ENCODE data around the gene SETBP1. TPM values are rescaled to one million over a fixed set of nuclear protein-coding genes. Genes with fewer than 3 reads are reported as not detected.

SETBP1 gene
- total RNA-seq, 1 experiment from 2014 or later = 9.6 TPM

DNA sequence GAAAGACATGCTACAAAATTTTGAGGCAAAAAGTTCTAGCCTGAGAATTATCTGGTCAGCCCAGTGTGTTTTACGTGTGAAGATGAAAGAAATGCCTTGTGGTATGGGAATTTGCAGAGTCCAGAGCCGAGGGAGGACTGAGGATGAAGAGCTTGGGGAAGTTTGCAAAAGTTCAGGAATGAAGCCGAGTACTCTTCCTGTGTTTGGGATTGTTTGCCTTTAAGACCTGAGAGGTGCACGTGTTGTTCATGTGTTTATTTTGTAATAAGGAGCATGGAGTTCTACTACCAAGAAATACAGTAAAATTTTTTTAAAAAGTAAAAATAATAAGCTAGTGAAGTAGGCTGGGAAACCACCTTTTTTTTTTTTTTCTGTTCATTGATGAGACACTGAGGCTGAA, 14.8 kb downstream of the SETBP1 start:
- ATAC-seq = no peak
- TF ChIP-seq ZNF121 (CRISPR knock-in tag; IDR thresholded peaks at IDR 0.05) = no peak
- TF ChIP-seq, protein P1, sequence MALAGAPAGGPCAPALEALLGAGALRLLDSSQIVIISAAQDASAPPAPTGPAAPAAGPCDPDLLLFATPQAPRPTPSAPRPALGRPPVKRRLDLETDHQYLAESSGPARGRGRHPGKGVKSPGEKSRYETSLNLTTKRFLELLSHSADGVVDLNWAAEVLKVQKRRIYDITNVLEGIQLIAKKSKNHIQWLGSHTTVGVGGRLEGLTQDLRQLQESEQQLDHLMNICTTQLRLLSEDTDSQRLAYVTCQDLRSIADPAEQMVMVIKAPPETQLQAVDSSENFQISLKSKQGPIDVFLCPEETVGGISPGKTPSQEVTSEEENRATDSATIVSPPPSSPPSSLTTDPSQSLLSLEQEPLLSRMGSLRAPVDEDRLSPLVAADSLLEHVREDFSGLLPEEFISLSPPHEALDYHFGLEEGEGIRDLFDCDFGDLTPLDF (CRISPR knock-in tag; IDR thresholded peaks at IDR 0.05) = no peak
- TF ChIP-seq GTF2I (CRISPR knock-in tag; conservative IDR thresholded peaks at IDR 0.05) = no peak
- no peak for TF ChIP-seq HMGA2 (CRISPR knock-in tag; IDR thresholded peaks at IDR 0.05)
- TF ChIP-seq, protein P2, sequence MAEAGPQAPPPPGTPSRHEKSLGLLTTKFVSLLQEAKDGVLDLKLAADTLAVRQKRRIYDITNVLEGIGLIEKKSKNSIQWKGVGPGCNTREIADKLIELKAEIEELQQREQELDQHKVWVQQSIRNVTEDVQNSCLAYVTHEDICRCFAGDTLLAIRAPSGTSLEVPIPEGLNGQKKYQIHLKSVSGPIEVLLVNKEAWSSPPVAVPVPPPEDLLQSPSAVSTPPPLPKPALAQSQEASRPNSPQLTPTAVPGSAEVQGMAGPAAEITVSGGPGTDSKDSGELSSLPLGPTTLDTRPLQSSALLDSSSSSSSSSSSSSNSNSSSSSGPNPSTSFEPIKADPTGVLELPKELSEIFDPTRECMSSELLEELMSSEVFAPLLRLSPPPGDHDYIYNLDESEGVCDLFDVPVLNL (CRISPR knock-in tag; IDR thresholded peaks at IDR 0.05; ENCODE audit: borderline replicate concordance, low read depth) = no peak
- TF ChIP-seq, protein P3, sequence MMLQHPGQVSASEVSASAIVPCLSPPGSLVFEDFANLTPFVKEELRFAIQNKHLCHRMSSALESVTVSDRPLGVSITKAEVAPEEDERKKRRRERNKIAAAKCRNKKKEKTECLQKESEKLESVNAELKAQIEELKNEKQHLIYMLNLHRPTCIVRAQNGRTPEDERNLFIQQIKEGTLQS (CRISPR knock-in tag; conservative IDR thresholded peaks at IDR 0.05) = no peak
- TF ChIP-seq JUN (CRISPR knock-in tag; IDR thresholded peaks at IDR 0.05) = no peak
- CTCF ChIA-PET = interaction anchor here (1.2 kb wide), 1 partner anchor 17 kb away, joined by 3 read pairs; no protein-coding TSS in a partner anchor

DNA sequence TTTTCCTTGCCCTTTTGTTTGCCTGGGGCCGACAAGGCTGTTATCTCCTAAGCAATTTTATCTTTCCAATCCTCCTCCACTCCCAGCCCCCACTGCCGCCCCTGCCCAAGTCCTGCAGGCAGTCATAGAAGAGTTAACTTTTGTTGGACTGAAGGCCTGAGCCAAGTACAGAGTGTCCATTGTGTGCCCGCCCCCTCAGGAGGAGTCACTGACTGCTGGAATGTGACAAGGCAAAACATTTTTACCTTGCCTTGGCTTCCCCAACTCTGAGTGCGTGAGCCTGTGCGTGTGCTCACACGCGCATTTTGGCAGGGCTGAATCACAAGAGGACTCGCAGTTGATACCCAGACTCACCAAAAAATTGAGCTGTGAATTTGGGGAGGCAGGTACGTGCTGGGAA, 16.2 kb downstream of the SETBP1 start:
- H3K9me3 Mint-ChIP-seq = no peaks in the 10 kb centered on the region
- POLR2A ChIA-PET = no interaction called here

More for the DNA sequence above, 14.8 kb downstream of the SETBP1 start:
- no peaks in the 10 kb centered on the region for H3K9me3 Mint-ChIP-seq
- H3K27me3 Mint-ChIP-seq (ENCODE audit: low read depth) = no peaks in the 10 kb centered on the region
- H3K4me3 Mint-ChIP-seq = no peak overlapping the region
- no peak overlapping the region; the same call in 1 of the 2 replicates for H3K27ac Mint-ChIP-seq
- H3K36me3 Mint-ChIP-seq = no peaks in the 10 kb centered on the region
- no peak for DNase-seq (ENCODE audit: low spot score)
- POLR2A ChIA-PET = interaction anchor here (0.7 kb wide), 1 partner anchor 186 kb away, joined by 3 read pairs; no protein-coding TSS in a partner anchor
- peaks cover 48% of the 10 kb centered on the region for H3K4me1 Mint-ChIP-seq

DNA sequence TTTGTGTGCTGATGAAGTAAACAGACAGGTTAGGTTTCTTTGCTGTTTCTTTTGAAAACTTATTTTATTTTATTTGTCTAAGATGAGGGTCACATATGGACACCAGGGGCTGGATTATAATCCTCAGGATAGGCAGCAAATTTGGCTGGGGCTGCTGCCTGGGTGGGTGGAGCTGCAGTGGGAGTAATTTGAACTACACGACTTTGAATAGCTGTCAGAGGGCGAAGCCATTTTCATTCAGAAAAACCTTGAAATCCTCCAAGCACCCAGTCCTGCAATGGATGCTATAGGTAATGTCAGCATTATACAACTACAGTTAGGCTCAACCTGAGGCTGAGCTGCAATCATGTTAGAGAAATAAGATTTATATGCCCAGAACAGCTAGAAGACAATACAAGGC, 16.6 kb downstream of the SETBP1 start:
- ChIA-PET CTCF (interaction anchor here (1.0 to 1.7 kb wide), 2 partner anchors 19 to 516 kb away, joined by 3 to 4 read pairs; no protein-coding TSS in a partner anchor), POLR2A (no interaction called here)
- H3K36me3 Mint-ChIP-seq = peaks cover 8% of the 10 kb centered on the region; the same call in 1 of the 2 replicates
- H3K27me3 Mint-ChIP-seq (ENCODE audit: low read depth) = no peaks in the 10 kb centered on the region
- no peak for DNase-seq (ENCODE audit: low spot score)
- H3K27ac Mint-ChIP-seq = peak overlapping the region; percentile 14; the same call in 1 of the 2 replicates
- H3K4me1 Mint-ChIP-seq = peaks cover 58% of the 10 kb centered on the region
- H3K9me3 Mint-ChIP-seq = no peaks in the 10 kb centered on the region
- H3K4me3 Mint-ChIP-seq = no peak overlapping the region; the same call in 1 of the 2 replicates
- ATAC-seq = peak; percentile 54
- TF ChIP-seq, protein P4, sequence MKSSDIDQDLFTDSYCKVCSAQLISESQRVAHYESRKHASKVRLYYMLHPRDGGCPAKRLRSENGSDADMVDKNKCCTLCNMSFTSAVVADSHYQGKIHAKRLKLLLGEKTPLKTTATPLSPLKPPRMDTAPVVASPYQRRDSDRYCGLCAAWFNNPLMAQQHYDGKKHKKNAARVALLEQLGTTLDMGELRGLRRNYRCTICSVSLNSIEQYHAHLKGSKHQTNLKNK (CRISPR knock-in tag; IDR thresholded peaks at IDR 0.05) = no peak
- TF ChIP-seq ZNF423 (CRISPR knock-in tag; IDR thresholded peaks at IDR 0.05) = no peak
- no peak for TF ChIP-seq TEAD4 (CRISPR knock-in tag; IDR thresholded peaks at IDR 0.05)
- no peak for TF ChIP-seq ZNF263 (CRISPR knock-in tag; IDR thresholded peaks at IDR 0.05; ENCODE audit: low read depth)
- TF ChIP-seq, protein P5, sequence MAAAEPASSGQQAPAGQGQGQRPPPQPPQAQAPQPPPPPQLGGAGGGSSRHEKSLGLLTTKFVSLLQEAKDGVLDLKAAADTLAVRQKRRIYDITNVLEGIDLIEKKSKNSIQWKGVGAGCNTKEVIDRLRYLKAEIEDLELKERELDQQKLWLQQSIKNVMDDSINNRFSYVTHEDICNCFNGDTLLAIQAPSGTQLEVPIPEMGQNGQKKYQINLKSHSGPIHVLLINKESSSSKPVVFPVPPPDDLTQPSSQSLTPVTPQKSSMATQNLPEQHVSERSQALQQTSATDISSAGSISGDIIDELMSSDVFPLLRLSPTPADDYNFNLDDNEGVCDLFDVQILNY (CRISPR knock-in tag; IDR thresholded peaks at IDR 0.05) = no peak
- TF ChIP-seq, protein P6, sequence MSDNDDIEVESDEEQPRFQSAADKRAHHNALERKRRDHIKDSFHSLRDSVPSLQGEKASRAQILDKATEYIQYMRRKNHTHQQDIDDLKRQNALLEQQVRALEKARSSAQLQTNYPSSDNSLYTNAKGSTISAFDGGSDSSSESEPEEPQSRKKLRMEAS (CRISPR knock-in tag; IDR thresholded peaks at IDR 0.05) = no peak
- TF ChIP-seq, protein P7, sequence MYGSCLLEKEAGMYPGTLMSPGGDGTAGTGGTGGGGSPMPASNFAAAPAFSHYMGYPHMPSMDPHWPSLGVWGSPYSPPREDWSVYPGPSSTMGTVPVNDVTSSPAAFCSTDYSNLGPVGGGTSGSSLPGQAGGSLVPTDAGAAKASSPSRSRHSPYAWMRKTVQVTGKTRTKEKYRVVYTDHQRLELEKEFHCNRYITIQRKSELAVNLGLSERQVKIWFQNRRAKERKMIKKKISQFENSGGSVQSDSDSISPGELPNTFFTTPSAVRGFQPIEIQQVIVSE (CRISPR knock-in tag; IDR thresholded peaks at IDR 0.05; ENCODE audit: borderline replicate concordance) = no peak
- TF ChIP-seq NR3C1 (CRISPR knock-in tag; conservative IDR thresholded peaks at IDR 0.05; ENCODE audit: low read depth) = no peak
- TF ChIP-seq, protein P2 (CRISPR knock-in tag; IDR thresholded peaks at IDR 0.05; ENCODE audit: borderline replicate concordance, low read depth) = no peak
- TF ChIP-seq ATF1 (CRISPR knock-in tag; IDR thresholded peaks at IDR 0.05) = no peak
- TF ChIP-seq ZNF219 (CRISPR knock-in tag; IDR thresholded peaks at IDR 0.05; ENCODE audit: borderline replicate concordance) = no peak

More for the DNA sequence above, 16.2 kb downstream of the SETBP1 start:
- Mint-ChIP-seq H3K4me3 (no peak overlapping the region; the same call in none of the 2 replicates), H3K27me3 (ENCODE audit: low read depth) (no peaks in the 10 kb centered on the region), H3K36me3 (peaks cover 5% of the 10 kb centered on the region; the same call in 1 of the 2 replicates), H3K27ac (peak overlapping the region; percentile 14; the same call in 1 of the 2 replicates), H3K4me1 (peaks cover 58% of the 10 kb centered on the region)
- ATAC-seq (peak; percentile 72), DNase-seq (ENCODE audit: low spot score) (no peak)
- CTCF ChIA-PET = interaction anchor here (1.0 to 1.7 kb wide), 2 partner anchors 18 to 516 kb away, joined by 3 to 4 read pairs; no protein-coding TSS in a partner anchor
- TF ChIP-seq SMAD3 (CRISPR knock-in tag; IDR thresholded peaks at IDR 0.05; ENCODE audit: borderline replicate concordance) = no peak
- no peak for TF ChIP-seq ZNF219 (CRISPR knock-in tag; IDR thresholded peaks at IDR 0.05; ENCODE audit: borderline replicate concordance)
- no peak for TF ChIP-seq ETV6 (CRISPR knock-in tag; IDR thresholded peaks at IDR 0.05)
- TF ChIP-seq FOXJ3 (CRISPR knock-in tag; IDR thresholded peaks at IDR 0.05; ENCODE audit: borderline replicate concordance) = no peak
- TF ChIP-seq, protein P8, sequence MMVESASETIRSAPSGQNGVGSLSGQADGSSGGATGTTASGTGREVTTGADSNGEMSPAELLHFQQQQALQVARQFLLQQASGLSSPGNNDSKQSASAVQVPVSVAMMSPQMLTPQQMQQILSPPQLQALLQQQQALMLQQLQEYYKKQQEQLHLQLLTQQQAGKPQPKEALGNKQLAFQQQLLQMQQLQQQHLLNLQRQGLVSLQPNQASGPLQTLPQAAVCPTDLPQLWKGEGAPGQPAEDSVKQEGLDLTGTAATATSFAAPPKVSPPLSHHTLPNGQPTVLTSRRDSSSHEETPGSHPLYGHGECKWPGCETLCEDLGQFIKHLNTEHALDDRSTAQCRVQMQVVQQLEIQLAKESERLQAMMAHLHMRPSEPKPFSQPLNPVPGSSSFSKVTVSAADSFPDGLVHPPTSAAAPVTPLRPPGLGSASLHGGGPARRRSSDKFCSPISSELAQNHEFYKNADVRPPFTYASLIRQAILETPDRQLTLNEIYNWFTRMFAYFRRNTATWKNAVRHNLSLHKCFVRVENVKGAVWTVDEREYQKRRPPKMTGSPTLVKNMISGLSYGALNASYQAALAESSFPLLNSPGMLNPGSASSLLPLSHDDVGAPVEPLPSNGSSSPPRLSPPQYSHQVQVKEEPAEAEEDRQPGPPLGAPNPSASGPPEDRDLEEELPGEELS (CRISPR knock-in tag; IDR thresholded peaks at IDR 0.05) = no peak
- TF ChIP-seq, protein P6 (CRISPR knock-in tag; IDR thresholded peaks at IDR 0.05) = no peak
